A673 (cell line): ENCODE data around the gene CRACR2B.

Experiments
- EZH2 ChIP-seq: fragments of 200-600 bp; sonication (generic); IDR thresholded peaks from 2 replicates; pipeline ENCODE4 v1.6.1; 2017; ENCODE audit warnings: borderline replicate concordance, low read depth, mild to moderate bottlenecking, mixed read lengths, antibody characterized with exemption, low read length; ENCODE audit not compliant: poor library complexity, severe bottlenecking
- TF ChIP-seq, protein P1 (sequence below): fragments of 300-800, 200-600 bp; sonication (generic); conservative IDR thresholded peaks from 2 replicates; pipeline ENCODE4 v1.5.1; 2017; ENCODE audit warnings: low read depth, mild to moderate bottlenecking, antibody characterized with exemption, low read length, moderate library complexity, mixed read lengths

DNA sequence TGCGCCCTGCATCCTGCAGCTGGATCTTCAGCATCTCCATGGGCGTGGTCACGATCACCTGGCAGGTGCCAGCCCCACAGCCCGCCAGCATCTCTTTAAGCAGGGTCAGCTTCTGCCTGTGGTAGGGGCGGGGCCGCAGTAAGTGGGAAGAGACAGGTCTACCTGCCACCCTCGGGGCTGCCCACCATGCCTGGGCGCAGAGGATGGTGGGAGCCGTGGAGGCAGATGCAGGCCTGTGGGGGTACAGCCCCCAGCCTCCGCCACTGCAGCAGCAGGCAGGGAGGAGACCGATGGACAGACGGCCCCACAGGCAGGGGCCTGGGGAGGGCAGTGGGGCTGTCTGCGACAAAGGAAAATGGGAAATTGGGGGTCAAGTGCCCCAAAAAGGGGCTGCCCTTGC is 34.8 kb upstream of the CRACR2B start:
- TF ChIP-seq EZH2: no peak
- TF ChIP-seq, protein P1, sequence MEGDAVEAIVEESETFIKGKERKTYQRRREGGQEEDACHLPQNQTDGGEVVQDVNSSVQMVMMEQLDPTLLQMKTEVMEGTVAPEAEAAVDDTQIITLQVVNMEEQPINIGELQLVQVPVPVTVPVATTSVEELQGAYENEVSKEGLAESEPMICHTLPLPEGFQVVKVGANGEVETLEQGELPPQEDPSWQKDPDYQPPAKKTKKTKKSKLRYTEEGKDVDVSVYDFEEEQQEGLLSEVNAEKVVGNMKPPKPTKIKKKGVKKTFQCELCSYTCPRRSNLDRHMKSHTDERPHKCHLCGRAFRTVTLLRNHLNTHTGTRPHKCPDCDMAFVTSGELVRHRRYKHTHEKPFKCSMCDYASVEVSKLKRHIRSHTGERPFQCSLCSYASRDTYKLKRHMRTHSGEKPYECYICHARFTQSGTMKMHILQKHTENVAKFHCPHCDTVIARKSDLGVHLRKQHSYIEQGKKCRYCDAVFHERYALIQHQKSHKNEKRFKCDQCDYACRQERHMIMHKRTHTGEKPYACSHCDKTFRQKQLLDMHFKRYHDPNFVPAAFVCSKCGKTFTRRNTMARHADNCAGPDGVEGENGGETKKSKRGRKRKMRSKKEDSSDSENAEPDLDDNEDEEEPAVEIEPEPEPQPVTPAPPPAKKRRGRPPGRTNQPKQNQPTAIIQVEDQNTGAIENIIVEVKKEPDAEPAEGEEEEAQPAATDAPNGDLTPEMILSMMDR: no peak
